A549 (cell line): ENCODE measurements around the gene RNF123. TPM values are rescaled to one million over a fixed set of nuclear protein-coding genes. Genes with fewer than 3 reads are reported as not detected.

Experiments
- ATAC-seq, 2 experiments: fragments of 200-7000 bp in 1 of 2; fragments of >200 bp in 1 of 2; cut with Nextera tagmentation in 1 of 2; cut with Tn5 transposase in 1 of 2; 3 replicates each; pipeline versions ENCODE4 v1.8.0 to v1.9.1; 2018 to 2020; ENCODE audit warnings: mild to moderate bottlenecking in 1 of 2, moderate library complexity in 1 of 2
- CTCF ChIA-PET: fragments of 300-600 bp; sonication (Branson Sonifier 250); formaldehyde crosslinking; extraction: SDS; loops from one replicate; lab custom pipeline; 2021; ENCODE audit warnings: antibody characterized with exemption, inconsistent platforms; lab: Yijun Ruan, JAX
- POLR2A ChIA-PET: fragments of 350-600 bp; formaldehyde crosslinking; extraction: SDS; loops from one replicate; lab custom pipeline; 2021; ENCODE audit warnings: antibody characterized with exemption, inconsistent platforms; lab: Yijun Ruan, JAX
- DNase-seq, 2 experiments: peaks; one replicate each; pipeline versions ENCODE4 v3.0.0 to v3.0.0-alpha.2; 2011 to 2016; ENCODE audit warnings: low read depth in 1 of 2, low spot score in 1 of 2
- FAIRE-seq: peaks from 2 replicates; lab custom pipeline; 2011; peaks lifted over from hg19 to GRCh38; lab: Jason Lieb, UNC
- H3K27ac ChIP-seq, 2 experiments: fragments of >200 bp; sonication (Bioruptor Twin); formaldehyde crosslinking; 3 replicates each; pipeline ENCODE4 v1.5.1; 2016 to 2017
- H3K4me1 ChIP-seq: fragments of >200 bp; sonication (Bioruptor Twin); formaldehyde crosslinking; 3 replicates; pipeline ENCODE4 v1.6.1; 2016
- H3K4me2 ChIP-seq: fragments of >200 bp; sonication (Bioruptor Twin); formaldehyde crosslinking; 3 replicates; pipeline ENCODE4 v1.6.1; 2016
- H3K4me3 ChIP-seq: fragments of >200 bp; sonication (Bioruptor Twin); formaldehyde crosslinking; 3 replicates; pipeline ENCODE4 v1.5.1; 2016
- H3K9me3 ChIP-seq: fragments of >200 bp; sonication (Bioruptor Twin); formaldehyde crosslinking; 3 replicates; pipeline ENCODE4 v1.6.1; 2016
- BHLHE40 ChIP-seq: IDR thresholded peaks from 2 replicates; pipeline ENCODE4 v1.6.1; 2012; ENCODE audit warnings: low read depth, low read length, inconsistent platforms
- CBX2 ChIP-seq: fragments of 200-600 bp; sonication (generic); IDR thresholded peaks from 2 replicates; pipeline ENCODE4 v1.6.1; 2016; ENCODE audit warnings: low read depth, mild to moderate bottlenecking, borderline replicate concordance
- CEBPB ChIP-seq, 2 experiments: fragments of >200 bp in 1 of 2; sonication (Bioruptor Twin) in 1 of 2; formaldehyde crosslinking in 1 of 2; IDR thresholded peaks; 2 replicates each; pipeline ENCODE4 v1.6.1; 2012 to 2016
- CHD2 ChIP-seq: fragments of 150-350 bp; IDR thresholded peaks from 2 replicates; pipeline ENCODE4 v1.6.1; 2014; ENCODE audit warnings: low read length; ENCODE audit not compliant: partially characterized antibody
- EHF ChIP-seq: fragments of 250-450 bp; sonication (Bioruptor Pico); IDR thresholded peaks from 2 replicates; pipeline ENCODE4 v1.5.0; 2020; ENCODE audit warnings: mild to moderate bottlenecking
- EP300 ChIP-seq, 2 experiments: fragments of >200 bp; sonication (Bioruptor Twin); formaldehyde crosslinking; IDR thresholded peaks; 2 replicates in 1 of 2; 3 replicates in 1 of 2; pipeline ENCODE4 v1.6.1; 2016 to 2017
- GATA3 ChIP-seq: IDR thresholded peaks from 2 replicates; pipeline ENCODE4 v1.6.1; 2012; ENCODE audit warnings: borderline replicate concordance
- HEYL ChIP-seq: fragments of 250-450 bp; sonication (Bioruptor Pico); IDR thresholded peaks from 2 replicates; pipeline ENCODE4 v1.8.0; 2021; ENCODE audit warnings: mild to moderate bottlenecking, moderate library complexity
- HOXB13 ChIP-seq: fragments of 250-450 bp; sonication (Bioruptor Pico); IDR thresholded peaks from 2 replicates; pipeline ENCODE4 v1.5.0; 2020; ENCODE audit warnings: low read depth, mild to moderate bottlenecking, moderate library complexity
- MAZ ChIP-seq: fragments of 150-350 bp; IDR thresholded peaks from 2 replicates; pipeline ENCODE4 v1.6.1; 2014; ENCODE audit warnings: antibody characterized with exemption, low read depth, low read length, borderline replicate concordance
- MYC ChIP-seq: IDR thresholded peaks from 2 replicates; pipeline ENCODE4 v1.6.1; 2012; ENCODE audit warnings: mild to moderate bottlenecking, inconsistent platforms, low read length, improper control_type of control experiment, borderline replicate concordance
- NPAS2 ChIP-seq: fragments of 250-450 bp; sonication (Bioruptor Pico); IDR thresholded peaks from 2 replicates; pipeline ENCODE4 v1.8.0; 2022; ENCODE audit warnings: mild to moderate bottlenecking, moderate library complexity, borderline replicate concordance
- POLR2AphosphoS2 ChIP-seq: conservative IDR thresholded peaks from 2 replicates; pipeline ENCODE4 v1.6.1; 2012; ENCODE audit warnings: low read length, improper control_type of control experiment, inconsistent platforms
- RAD21 ChIP-seq, 2 experiments: fragments of >200 bp in 1 of 2; sonication (Bioruptor Twin) in 1 of 2; formaldehyde crosslinking in 1 of 2; IDR thresholded peaks in 1 of 2; conservative IDR thresholded peaks in 1 of 2; 2 replicates in 1 of 2; 3 replicates in 1 of 2; pipeline ENCODE4 v1.6.1; 2012 to 2018; ENCODE audit warnings: inconsistent platforms in 1 of 2
- RCOR1 ChIP-seq: fragments of 150-350 bp; IDR thresholded peaks from 2 replicates; pipeline ENCODE4 v1.6.1; 2014; ENCODE audit warnings: antibody characterized with exemption, low read length, low read depth
- RNF2 ChIP-seq: fragments of 200-600 bp; sonication (generic); IDR thresholded peaks from 2 replicates; pipeline ENCODE4 v1.6.1; 2016; ENCODE audit warnings: low read depth, mild to moderate bottlenecking, antibody characterized with exemption, moderate library complexity, borderline replicate concordance
- ZC3H11A ChIP-seq: fragments of 450-650 bp; IDR thresholded peaks from 2 replicates; pipeline ENCODE4 v1.6.1; 2014; ENCODE audit warnings: antibody characterized with exemption, mild to moderate bottlenecking
- ZFP36 ChIP-seq: fragments of 450-650 bp; IDR thresholded peaks from 2 replicates; pipeline ENCODE4 v1.6.1; 2014; ENCODE audit warnings: borderline replicate concordance; ENCODE audit not compliant: partially characterized antibody
- WGBS: methylation state at CpG from one replicate; pipeline ENCODE4 v1.1.6; 2017; ENCODE audit errors: missing lambda C conversion rate; 5-methylcytosine and 5-hydroxymethylcytosine counted together
- polyA plus RNA-seq, 4 experiments: library from polyadenylated mRNA; depleted of rRNA in 3 of 4; stranded (reverse); fragments of >200 nt; fragmentation: RNase III in 1 of 4; extraction: RNeasy Plus Mini Kit Qiagen cat#74134 plus additional on column Dnase treatment in 1 of 4; gene quantifications; 2 replicates in 3 of 4; 3 replicates in 1 of 4; pipeline ENCODE4 v1.2.3, GENCODE V29; 2011 to 2017
- TF ChIP-seq, protein P1 (sequence below): fragments of 150-350 bp; IDR thresholded peaks from 2 replicates; pipeline ENCODE4 v1.6.1; 2014; ENCODE audit warnings: low read depth, mild to moderate bottlenecking, low read length
- TF ChIP-seq, protein P2 (sequence below): IDR thresholded peaks from 2 replicates; pipeline ENCODE4 v1.6.1; 2012; ENCODE audit warnings: low read depth, borderline replicate concordance
- TF ChIP-seq, protein P3 (sequence below): IDR thresholded peaks from 2 replicates; pipeline ENCODE4 v1.6.1; 2012
- TF ChIP-seq, protein P4 (sequence below): fragments of >200 bp; sonication (Bioruptor Twin); formaldehyde crosslinking; IDR thresholded peaks from 3 replicates; pipeline ENCODE4 v1.5.1; 2016

RNF123 gene
- polyA plus RNA-seq, 2 of the 4 experiments (the other 2 are of a cell fraction) = 14.4 to 16.0 TPM

DNA sequence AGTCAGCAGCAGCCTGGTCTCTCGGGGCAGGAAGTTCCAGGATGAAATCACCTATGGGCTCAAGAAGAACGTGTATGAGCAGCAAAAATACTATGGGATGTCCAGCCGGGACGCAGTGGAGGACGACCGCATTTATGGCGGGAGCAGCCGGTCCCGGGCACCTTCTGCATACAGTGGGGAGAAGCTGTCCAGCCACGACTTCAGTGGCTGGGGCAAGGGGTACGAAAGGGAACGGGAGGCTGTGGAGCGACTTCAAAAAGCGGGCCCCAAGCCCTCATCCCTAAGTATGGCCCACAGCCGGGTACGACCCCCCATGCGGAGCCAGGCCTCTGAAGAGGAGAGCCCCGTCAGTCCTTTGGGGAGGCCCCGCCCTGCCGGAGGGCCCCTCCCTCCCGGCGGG is 27.3 kb upstream of the RNF123 start:
- WGBS = 80% methylated on average over 22 of the region's 22 CpGs
- CTCF ChIA-PET = interaction anchor here (2.0 to 5.2 kb wide), 2 partner anchors 10 to 123 kb away, joined by 13 to 29 read pairs; no protein-coding TSS in a partner anchor
- Histone ChIP-seq H3K4me1 (no peaks in the 10 kb centered on the region), H3K27ac (no peak overlapping the region; a peak in 1 of 6 replicates), H3K4me3 (no peak overlapping the region), H3K4me2 (no peak overlapping the region), H3K9me3 (no peaks in the 10 kb centered on the region)
- DNase-seq (no peak), FAIRE-seq (no peak), ATAC-seq (no peak)
- TF ChIP-seq MYC = no peak
- no peak for TF ChIP-seq EP300 (IDR thresholded peaks at IDR 0.05)
- TF ChIP-seq RCOR1 = no peak
- TF ChIP-seq GATA3 = no peak
- TF ChIP-seq, protein P1, sequence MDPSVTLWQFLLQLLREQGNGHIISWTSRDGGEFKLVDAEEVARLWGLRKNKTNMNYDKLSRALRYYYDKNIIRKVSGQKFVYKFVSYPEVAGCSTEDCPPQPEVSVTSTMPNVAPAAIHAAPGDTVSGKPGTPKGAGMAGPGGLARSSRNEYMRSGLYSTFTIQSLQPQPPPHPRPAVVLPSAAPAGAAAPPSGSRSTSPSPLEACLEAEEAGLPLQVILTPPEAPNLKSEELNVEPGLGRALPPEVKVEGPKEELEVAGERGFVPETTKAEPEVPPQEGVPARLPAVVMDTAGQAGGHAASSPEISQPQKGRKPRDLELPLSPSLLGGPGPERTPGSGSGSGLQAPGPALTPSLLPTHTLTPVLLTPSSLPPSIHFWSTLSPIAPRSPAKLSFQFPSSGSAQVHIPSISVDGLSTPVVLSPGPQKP = no peak
- no peak for TF ChIP-seq RAD21 (conservative IDR thresholded peaks at IDR 0.05 in 1 of 2, IDR thresholded peaks at IDR 0.05 in 1 of 2)
- TF ChIP-seq NPAS2 = no peak
- TF ChIP-seq, protein P2, sequence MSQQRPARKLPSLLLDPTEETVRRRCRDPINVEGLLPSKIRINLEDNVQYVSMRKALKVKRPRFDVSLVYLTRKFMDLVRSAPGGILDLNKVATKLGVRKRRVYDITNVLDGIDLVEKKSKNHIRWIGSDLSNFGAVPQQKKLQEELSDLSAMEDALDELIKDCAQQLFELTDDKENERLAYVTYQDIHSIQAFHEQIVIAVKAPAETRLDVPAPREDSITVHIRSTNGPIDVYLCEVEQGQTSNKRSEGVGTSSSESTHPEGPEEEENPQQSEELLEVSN = no peak
- POLR2A ChIA-PET = no interaction called here

DNA sequence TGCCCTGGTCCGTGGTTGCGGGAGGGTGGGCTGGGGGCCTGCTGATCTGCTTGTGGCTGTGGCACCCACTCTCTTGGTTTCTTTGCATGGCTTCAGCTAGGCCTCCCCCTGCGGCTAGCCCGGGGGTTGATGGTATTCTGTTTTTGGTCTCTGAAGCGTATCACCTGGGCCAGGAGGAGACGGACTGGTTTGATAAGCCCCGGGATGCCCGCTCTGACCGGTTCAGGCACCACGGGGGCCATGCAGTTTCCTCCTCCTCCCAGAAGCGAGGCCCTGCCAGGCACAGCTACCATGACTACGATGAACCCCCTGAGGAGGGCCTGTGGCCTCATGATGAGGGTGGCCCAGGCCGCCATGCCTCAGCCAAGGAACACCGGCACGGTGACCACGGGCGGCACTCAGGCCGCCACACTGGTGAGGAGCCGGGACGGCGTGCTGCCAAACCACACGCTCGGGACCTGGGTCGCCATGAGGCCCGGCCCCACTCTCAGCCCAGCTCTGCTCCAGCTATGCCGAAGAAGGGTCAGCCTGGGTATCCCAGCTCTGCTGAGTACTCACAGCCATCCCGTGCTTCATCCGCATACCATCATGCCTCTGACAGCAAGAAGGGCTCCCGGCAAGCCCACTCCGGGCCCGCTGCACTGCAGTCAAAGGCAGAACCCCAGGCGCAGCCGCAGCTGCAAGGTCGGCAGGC is 26.5 kb upstream of the RNF123 start:
- no peak for ATAC-seq
- Histone ChIP-seq H3K9me3 (no peaks in the 10 kb centered on the region), H3K4me1 (peaks cover 3% of the 10 kb centered on the region), H3K27ac (no peak overlapping the region), H3K4me3 (no peak overlapping the region), H3K4me2 (no peak overlapping the region)
- TF ChIP-seq HEYL (CRISPR knock-in tag) = no peak
- TF ChIP-seq GATA3 = no peak
- no peak for TF ChIP-seq CBX2
- no peak for TF ChIP-seq MAZ
- TF ChIP-seq RAD21 (conservative IDR thresholded peaks at IDR 0.05 in 1 of 2, IDR thresholded peaks at IDR 0.05 in 1 of 2) = no peak
- TF ChIP-seq, protein P3, sequence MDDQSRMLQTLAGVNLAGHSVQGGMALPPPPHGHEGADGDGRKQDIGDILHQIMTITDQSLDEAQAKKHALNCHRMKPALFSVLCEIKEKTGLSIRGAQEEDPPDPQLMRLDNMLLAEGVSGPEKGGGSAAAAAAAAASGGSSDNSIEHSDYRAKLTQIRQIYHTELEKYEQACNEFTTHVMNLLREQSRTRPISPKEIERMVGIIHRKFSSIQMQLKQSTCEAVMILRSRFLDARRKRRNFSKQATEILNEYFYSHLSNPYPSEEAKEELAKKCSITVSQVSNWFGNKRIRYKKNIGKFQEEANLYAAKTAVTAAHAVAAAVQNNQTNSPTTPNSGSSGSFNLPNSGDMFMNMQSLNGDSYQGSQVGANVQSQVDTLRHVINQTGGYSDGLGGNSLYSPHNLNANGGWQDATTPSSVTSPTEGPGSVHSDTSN = no peak
- TF ChIP-seq HOXB13 (CRISPR knock-in tag) = no peak
- no peak for TF ChIP-seq ZC3H11A
- no peak for TF ChIP-seq ZFP36
- TF ChIP-seq POLR2AphosphoS2 = no peak
- TF ChIP-seq EHF (CRISPR knock-in tag) = no peak
- no peak for TF ChIP-seq BHLHE40
- no peak for TF ChIP-seq CEBPB (IDR thresholded peaks at IDR 0.05)
- no peak for TF ChIP-seq CHD2
- TF ChIP-seq, protein P4, sequence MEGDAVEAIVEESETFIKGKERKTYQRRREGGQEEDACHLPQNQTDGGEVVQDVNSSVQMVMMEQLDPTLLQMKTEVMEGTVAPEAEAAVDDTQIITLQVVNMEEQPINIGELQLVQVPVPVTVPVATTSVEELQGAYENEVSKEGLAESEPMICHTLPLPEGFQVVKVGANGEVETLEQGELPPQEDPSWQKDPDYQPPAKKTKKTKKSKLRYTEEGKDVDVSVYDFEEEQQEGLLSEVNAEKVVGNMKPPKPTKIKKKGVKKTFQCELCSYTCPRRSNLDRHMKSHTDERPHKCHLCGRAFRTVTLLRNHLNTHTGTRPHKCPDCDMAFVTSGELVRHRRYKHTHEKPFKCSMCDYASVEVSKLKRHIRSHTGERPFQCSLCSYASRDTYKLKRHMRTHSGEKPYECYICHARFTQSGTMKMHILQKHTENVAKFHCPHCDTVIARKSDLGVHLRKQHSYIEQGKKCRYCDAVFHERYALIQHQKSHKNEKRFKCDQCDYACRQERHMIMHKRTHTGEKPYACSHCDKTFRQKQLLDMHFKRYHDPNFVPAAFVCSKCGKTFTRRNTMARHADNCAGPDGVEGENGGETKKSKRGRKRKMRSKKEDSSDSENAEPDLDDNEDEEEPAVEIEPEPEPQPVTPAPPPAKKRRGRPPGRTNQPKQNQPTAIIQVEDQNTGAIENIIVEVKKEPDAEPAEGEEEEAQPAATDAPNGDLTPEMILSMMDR = no peak
- no peak for TF ChIP-seq RNF2
- TF ChIP-seq EP300 (IDR thresholded peaks at IDR 0.05) = no peak
- ChIA-PET POLR2A (no interaction called here), CTCF (interaction anchor here (0.6 to 5.2 kb wide), 6 partner anchors 9 to 176 kb away, joined by 3 to 29 read pairs (median 3); no protein-coding TSS in a partner anchor)
- WGBS = 96% methylated on average over 13 of the region's 34 CpGs
- no peak for FAIRE-seq
- no peak for DNase-seq
